Measurements from ENCODE around the gene TLE1.
"Not testable (repeated sequence)": the region's sequence is repeated elsewhere in the genome, so short reads cannot be mapped to it uniquely, and the experiment has no call there.

The TLE1 gene

DNA sequence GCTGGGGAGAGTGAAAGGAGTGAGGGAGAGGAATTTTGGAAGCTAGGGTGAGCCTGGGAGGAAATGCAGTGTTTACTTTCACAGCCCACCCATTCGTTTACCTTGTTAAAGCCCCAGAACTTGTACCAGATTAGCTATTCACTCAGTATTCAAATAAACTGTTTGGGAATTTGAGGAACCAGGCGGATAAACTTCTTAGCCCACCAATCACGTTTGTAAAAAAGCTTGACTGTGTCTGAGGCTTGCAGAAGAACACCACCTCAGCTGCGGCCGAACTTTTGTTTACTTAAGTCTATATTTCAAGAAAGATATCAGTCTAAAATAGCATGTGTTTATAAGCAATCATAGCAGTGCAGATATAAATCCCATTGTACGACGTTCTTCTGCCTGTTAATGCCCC lies 5.2 kb upstream of the TLE1 start:
- 0 out of 2 replicates have a peak, but pooled peaks cover 5% of the 10 kb centered on the region for H3F3A ChIP-seq (ENCODE audit: low read depth)
- no peak for TF ChIP-seq EZH2phosphoT487 (IDR thresholded peaks at IDR 0.05; ENCODE audit: borderline replicate concordance)
- TF ChIP-seq, protein P1, sequence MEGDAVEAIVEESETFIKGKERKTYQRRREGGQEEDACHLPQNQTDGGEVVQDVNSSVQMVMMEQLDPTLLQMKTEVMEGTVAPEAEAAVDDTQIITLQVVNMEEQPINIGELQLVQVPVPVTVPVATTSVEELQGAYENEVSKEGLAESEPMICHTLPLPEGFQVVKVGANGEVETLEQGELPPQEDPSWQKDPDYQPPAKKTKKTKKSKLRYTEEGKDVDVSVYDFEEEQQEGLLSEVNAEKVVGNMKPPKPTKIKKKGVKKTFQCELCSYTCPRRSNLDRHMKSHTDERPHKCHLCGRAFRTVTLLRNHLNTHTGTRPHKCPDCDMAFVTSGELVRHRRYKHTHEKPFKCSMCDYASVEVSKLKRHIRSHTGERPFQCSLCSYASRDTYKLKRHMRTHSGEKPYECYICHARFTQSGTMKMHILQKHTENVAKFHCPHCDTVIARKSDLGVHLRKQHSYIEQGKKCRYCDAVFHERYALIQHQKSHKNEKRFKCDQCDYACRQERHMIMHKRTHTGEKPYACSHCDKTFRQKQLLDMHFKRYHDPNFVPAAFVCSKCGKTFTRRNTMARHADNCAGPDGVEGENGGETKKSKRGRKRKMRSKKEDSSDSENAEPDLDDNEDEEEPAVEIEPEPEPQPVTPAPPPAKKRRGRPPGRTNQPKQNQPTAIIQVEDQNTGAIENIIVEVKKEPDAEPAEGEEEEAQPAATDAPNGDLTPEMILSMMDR (conservative IDR thresholded peaks at IDR 0.05; ENCODE audit: low read length): no peak
- peaks cover 3% of the 10 kb centered on the region for H3K4me1 ChIP-seq (ENCODE audit: insufficient read depth, low read length, poor library complexity, severe bottlenecking)
- no peaks in the 10 kb centered on the region for H3K9me2 ChIP-seq (replicated peaks; ENCODE audit: low read depth, low read length)
- no peaks in the 10 kb centered on the region for H4K20me1 ChIP-seq (ENCODE audit: insufficient read depth, low read length, poor library complexity, severe bottlenecking)
- no peak overlapping the region for H2AFZ ChIP-seq (ENCODE audit: low read length)
- H3K36me3 ChIP-seq (ENCODE audit: insufficient read depth, low read length): no peaks in the 10 kb centered on the region
- no peaks in the 10 kb centered on the region for H3K27me3 ChIP-seq (ENCODE audit: insufficient read depth, low read length, poor library complexity, severe bottlenecking)
- H3K9me3 ChIP-seq (ENCODE audit: insufficient read depth, low read depth, low read length): no peaks in the 10 kb centered on the region
- H3K4me2 ChIP-seq (ENCODE audit: low read depth, low read length, poor library complexity, severe bottlenecking): no peak overlapping the region
- H3K4me3 ChIP-seq (ENCODE audit: low read length, poor library complexity, severe bottlenecking): no peak overlapping the region
- H3K9ac ChIP-seq (ENCODE audit: low read depth, low read length, poor library complexity, severe bottlenecking): no peak overlapping the region
- no peaks in the 10 kb centered on the region for H3K79me2 ChIP-seq (ENCODE audit: insufficient read depth, low read length)

DNA sequence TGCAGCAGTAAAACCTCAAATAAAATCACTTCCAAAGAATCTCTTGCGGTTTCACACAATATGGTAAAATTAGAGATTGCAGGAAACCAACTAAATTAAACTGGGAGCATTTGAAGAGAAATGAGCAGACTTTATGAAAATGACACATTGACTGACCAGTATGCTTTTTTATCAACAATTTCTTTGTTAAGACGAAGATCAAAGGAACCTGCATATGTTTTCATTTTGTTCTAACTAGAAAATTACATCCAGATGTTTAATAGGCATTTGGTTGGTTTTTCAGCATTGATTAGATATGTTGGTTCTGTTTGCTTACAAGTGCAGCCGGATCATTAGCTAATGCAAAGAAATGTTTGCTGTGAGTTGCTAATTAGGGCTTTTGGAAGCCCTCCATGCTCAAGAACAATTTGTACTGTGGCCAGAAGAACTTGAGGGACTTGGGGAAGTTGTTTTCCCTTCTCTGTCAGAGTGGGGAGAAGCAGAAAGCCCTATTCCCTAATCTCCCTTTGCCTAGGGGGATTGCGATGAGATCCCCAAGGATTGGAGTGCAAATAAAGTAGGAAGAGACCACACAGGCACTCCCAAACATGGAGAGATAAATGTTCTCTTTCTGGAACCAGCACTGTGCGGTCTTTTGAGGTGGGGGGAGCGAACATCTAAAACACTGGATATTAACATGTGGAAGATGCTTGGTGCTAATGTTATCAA lies 4.5 kb upstream of the TLE1 start:
- H3K9ac ChIP-seq (ENCODE audit: low read depth, low read length, poor library complexity, severe bottlenecking): no peak overlapping the region
- no peaks in the 10 kb centered on the region for H3K9me2 ChIP-seq (replicated peaks; ENCODE audit: low read depth, low read length)
- TF ChIP-seq EZH2phosphoT487 (IDR thresholded peaks at IDR 0.05; ENCODE audit: borderline replicate concordance): no peak
- TF ChIP-seq, protein P1 (conservative IDR thresholded peaks at IDR 0.05; ENCODE audit: low read length): no peak
- no peak overlapping the region for H2AFZ ChIP-seq (ENCODE audit: low read length)
- H3K36me3 ChIP-seq (ENCODE audit: insufficient read depth, low read length): no peaks in the 10 kb centered on the region
- 0 out of 2 replicates have a peak, but pooled peaks cover 5% of the 10 kb centered on the region for H3F3A ChIP-seq (ENCODE audit: low read depth)
- H3K4me1 ChIP-seq (ENCODE audit: insufficient read depth, low read length, poor library complexity, severe bottlenecking): peaks cover 3% of the 10 kb centered on the region
- no peak overlapping the region for H3K4me3 ChIP-seq (ENCODE audit: low read length, poor library complexity, severe bottlenecking)
- no peak overlapping the region for H3K4me2 ChIP-seq (ENCODE audit: low read depth, low read length, poor library complexity, severe bottlenecking)
- no peaks in the 10 kb centered on the region for H3K27me3 ChIP-seq (ENCODE audit: insufficient read depth, low read length, poor library complexity, severe bottlenecking)
- H3K79me2 ChIP-seq (ENCODE audit: insufficient read depth, low read length): no peaks in the 10 kb centered on the region
- no peaks in the 10 kb centered on the region for H3K9me3 ChIP-seq (ENCODE audit: insufficient read depth, low read depth, low read length)
- no peaks in the 10 kb centered on the region for H4K20me1 ChIP-seq (ENCODE audit: insufficient read depth, low read length, poor library complexity, severe bottlenecking)

DNA sequence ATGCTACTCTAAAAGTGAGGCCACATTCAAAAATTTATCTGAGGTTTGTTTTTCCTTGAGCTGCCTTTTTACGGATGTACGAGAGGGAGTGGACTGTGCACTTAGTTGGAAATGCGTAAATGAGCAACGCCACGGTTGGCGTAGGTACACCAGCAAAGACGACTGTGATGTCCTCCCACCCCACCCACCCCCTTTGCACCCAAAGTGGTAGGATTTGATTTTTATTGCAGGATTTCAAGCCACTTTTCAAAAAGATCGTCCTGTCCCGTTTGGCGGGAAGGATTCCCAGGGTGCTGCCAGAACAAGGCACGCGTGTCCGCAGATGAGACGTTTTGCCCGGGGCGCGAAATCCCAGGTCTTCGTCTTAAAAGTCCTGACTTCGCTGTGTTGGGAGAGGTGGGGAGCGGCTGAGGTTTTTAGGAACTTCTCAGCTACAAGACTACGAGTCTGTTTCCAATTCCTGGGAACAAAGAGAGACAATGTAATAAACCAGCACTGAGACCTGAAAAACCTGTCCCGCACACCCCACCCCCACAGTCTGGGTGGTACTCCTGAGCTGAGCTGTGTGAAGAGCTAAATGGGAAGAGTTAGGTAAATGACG lies 1.0 kb upstream of the TLE1 start:
- H3F3A ChIP-seq (ENCODE audit: low read depth): 0 out of 2 replicates have a peak, but pooled peaks cover 5% of the 10 kb centered on the region
- peak overlapping the region; percentile 97 for H2AFZ ChIP-seq (ENCODE audit: low read length)
- peaks cover 23% of the 10 kb centered on the region for H3K79me2 ChIP-seq (ENCODE audit: insufficient read depth, low read length)
- no peaks in the 10 kb centered on the region for H3K9me3 ChIP-seq (ENCODE audit: insufficient read depth, low read depth, low read length)
- no peaks in the 10 kb centered on the region for H3K36me3 ChIP-seq (ENCODE audit: insufficient read depth, low read length)
- H3K4me1 ChIP-seq (ENCODE audit: insufficient read depth, low read length, poor library complexity, severe bottlenecking): peaks cover 16% of the 10 kb centered on the region
- no peaks in the 10 kb centered on the region for H3K9me2 ChIP-seq (replicated peaks; ENCODE audit: low read depth, low read length)
- peak overlapping the region; percentile 77 for H3K4me2 ChIP-seq (ENCODE audit: low read depth, low read length, poor library complexity, severe bottlenecking)
- no peaks in the 10 kb centered on the region for H4K20me1 ChIP-seq (ENCODE audit: insufficient read depth, low read length, poor library complexity, severe bottlenecking)
- H3K27me3 ChIP-seq (ENCODE audit: insufficient read depth, low read length, poor library complexity, severe bottlenecking): no peaks in the 10 kb centered on the region
- H3K4me3 ChIP-seq (ENCODE audit: low read length, poor library complexity, severe bottlenecking): peak overlapping the region; percentile 97
- TF ChIP-seq EZH2phosphoT487 (IDR thresholded peaks at IDR 0.05; ENCODE audit: borderline replicate concordance): no peak
- TF ChIP-seq, protein P1 (conservative IDR thresholded peaks at IDR 0.05; ENCODE audit: low read length): no peak
- peak overlapping the region; percentile 60 for H3K9ac ChIP-seq (ENCODE audit: low read depth, low read length, poor library complexity, severe bottlenecking)

DNA sequence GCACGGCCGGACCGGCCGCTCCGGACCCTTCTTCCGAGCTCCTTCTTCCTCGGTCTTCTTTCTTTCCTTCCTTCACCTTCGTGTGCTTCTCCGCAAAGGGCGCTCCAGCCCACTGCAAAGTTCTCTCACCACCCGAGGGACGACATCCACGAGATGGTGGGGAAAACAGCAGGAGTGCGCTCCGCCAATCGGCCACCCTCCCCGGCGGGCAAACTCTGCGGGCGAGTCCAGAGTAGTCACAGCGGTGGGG lies 329 bp downstream of the TLE1 start:
- peaks cover 36% of the 10 kb centered on the region for H3K79me2 ChIP-seq (ENCODE audit: insufficient read depth, low read length)
- not testable (repeated sequence) for H4K20me1 ChIP-seq (ENCODE audit: insufficient read depth, low read length, poor library complexity, severe bottlenecking); H3K9me2 ChIP-seq (replicated peaks; ENCODE audit: low read depth, low read length); H3K36me3 ChIP-seq (ENCODE audit: insufficient read depth, low read length); H3K27me3 ChIP-seq (ENCODE audit: insufficient read depth, low read length, poor library complexity, severe bottlenecking); H3K9me3 ChIP-seq (ENCODE audit: insufficient read depth, low read depth, low read length); H3F3A ChIP-seq (ENCODE audit: low read depth)
- peak overlapping the region; percentile 100 for H3K4me2 ChIP-seq (ENCODE audit: low read depth, low read length, poor library complexity, severe bottlenecking)
- H3K9ac ChIP-seq (ENCODE audit: low read depth, low read length, poor library complexity, severe bottlenecking): peak overlapping the region; percentile 73
- H3K4me3 ChIP-seq (ENCODE audit: low read length, poor library complexity, severe bottlenecking): peak overlapping the region; percentile 97
- H3K4me1 ChIP-seq (ENCODE audit: insufficient read depth, low read length, poor library complexity, severe bottlenecking): peaks cover 21% of the 10 kb centered on the region
- H2AFZ ChIP-seq (ENCODE audit: low read length): peak overlapping the region; percentile 70

DNA sequence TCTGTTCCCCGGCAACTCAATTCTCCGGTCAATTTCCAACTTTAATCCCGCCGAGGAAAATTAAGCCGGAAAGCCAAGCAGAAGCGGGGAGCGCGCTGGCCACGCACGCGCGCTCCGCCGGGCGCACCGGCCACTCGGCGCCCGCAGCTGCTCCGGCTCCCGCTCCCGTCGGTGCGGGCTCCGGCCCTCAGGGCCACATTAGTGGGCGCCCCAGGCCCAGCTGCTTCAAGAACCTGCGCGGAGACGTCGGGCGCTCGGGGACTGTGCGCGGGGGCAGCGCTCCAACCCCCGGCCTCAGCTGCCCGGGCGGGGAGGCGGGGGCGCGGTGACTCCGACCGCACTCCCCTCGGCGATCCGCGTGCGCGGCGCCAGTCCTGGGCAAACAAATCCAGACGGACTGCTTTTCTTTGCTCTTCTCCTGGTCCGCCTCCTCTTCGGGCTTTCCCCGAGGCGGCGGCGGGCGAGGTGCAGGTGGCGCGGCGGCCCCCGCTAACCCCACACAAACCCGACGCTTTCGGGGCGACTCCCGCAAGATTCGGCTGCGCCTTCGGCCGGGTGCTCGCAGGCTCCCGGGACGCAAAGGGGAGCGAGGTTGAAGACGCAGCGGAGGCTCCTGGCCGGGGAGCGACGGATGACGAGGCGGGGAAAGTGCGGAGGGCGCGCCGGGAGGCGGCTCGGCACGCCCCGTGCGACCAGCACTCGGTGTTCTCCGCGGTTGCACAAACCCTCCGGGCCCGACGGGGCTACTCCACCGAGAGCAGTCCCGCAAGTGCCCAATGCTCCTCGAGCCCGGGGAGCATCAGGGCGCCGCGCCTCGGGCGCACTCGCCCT lies 870 bp downstream of the TLE1 start:
- not testable (repeated sequence) for H3K27me3 ChIP-seq (ENCODE audit: insufficient read depth, low read length, poor library complexity, severe bottlenecking); H4K20me1 ChIP-seq (ENCODE audit: insufficient read depth, low read length, poor library complexity, severe bottlenecking); H3K9me3 ChIP-seq (ENCODE audit: insufficient read depth, low read depth, low read length); H3F3A ChIP-seq (ENCODE audit: low read depth); H3K36me3 ChIP-seq (ENCODE audit: insufficient read depth, low read length); H3K9me2 ChIP-seq (replicated peaks; ENCODE audit: low read depth, low read length)
- Histone ChIP-seq H3K9ac (ENCODE audit: low read depth, low read length, poor library complexity, severe bottlenecking) (peak overlapping the region; percentile 73), H3K4me2 (ENCODE audit: low read depth, low read length, poor library complexity, severe bottlenecking) (peak overlapping the region; percentile 100), H2AFZ (ENCODE audit: low read length) (peak overlapping the region; percentile 70), H3K4me3 (ENCODE audit: low read length, poor library complexity, severe bottlenecking) (peak overlapping the region; percentile 97), H3K4me1 (ENCODE audit: insufficient read depth, low read length, poor library complexity, severe bottlenecking) (peaks cover 24% of the 10 kb centered on the region), H3K79me2 (ENCODE audit: insufficient read depth, low read length) (peaks cover 37% of the 10 kb centered on the region)

Data from Loucy (cell line).